Nephron (organoid): ENCODE measurements around the gene TOPBP1.
A peak's percentile ranks its signal among the peaks of the same experiment; 100 is the strongest.

Experiments
- H3K27ac Mint-ChIP-seq, 3 experiments: 2 replicates each; pipeline ENCODE4 v1.8.0; 2020; ENCODE audit warnings: mixed read lengths in 3 of 3, mild to moderate bottlenecking in 2 of 3, moderate library complexity in 1 of 3
- H3K27me3 Mint-ChIP-seq: 2 replicates; pipeline ENCODE4 v1.8.0; 2021; ENCODE audit warnings: low read depth, mild to moderate bottlenecking, moderate library complexity, mixed read lengths
- H3K36me3 Mint-ChIP-seq: 2 replicates; pipeline ENCODE4 v1.8.0; 2020; ENCODE audit warnings: low read depth, mixed read lengths
- H3K4me1 Mint-ChIP-seq: 2 replicates; pipeline ENCODE4 v1.8.0; 2020; ENCODE audit warnings: mixed read lengths
- H3K4me3 Mint-ChIP-seq, 3 experiments: 2 replicates each; pipeline ENCODE4 v1.8.0; 2020; ENCODE audit warnings: mild to moderate bottlenecking in 3 of 3, mixed read lengths in 3 of 3, moderate library complexity in 2 of 3
- H3K9me3 Mint-ChIP-seq: 2 replicates; pipeline ENCODE4 v1.8.0; 2020; ENCODE audit warnings: mixed read lengths
- TF ChIP-seq, protein P1 (sequence below), 3 experiments: fragments of 200-600 bp; sonication (generic); IDR thresholded peaks; one replicate each; pipeline ENCODE4 v1.5.0; 2021; ENCODE audit warnings: antibody characterized with exemption in 3 of 3; ENCODE audit not compliant: unreplicated experiment in 3 of 3

Gene TOPBP1

DNA sequence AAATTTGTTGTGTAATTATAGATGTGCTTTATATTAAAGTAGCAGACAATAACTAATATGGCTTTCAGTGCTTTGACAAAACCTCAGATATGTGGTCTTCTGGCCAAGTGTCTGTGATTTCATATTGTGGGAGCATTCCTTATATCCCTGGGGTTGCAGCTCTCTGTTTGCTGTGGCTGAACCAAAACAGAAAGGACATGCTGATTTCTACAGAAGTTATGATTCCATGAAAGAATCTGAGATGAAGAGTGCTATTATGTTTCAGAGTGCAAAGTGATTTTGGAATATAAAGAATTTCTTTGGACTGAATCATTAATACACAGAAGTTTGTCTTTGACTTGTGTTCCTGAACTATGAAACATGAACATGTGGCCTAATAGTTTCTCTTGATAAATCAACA, 51.7 kb downstream of the TOPBP1 start:
- no peaks in the 10 kb centered on the region for H3K27me3 Mint-ChIP-seq
- peaks cover 55% of the 10 kb centered on the region for H3K36me3 Mint-ChIP-seq
- H3K9me3 Mint-ChIP-seq, result no peaks in the 10 kb centered on the region
- no peak overlapping the region for H3K4me3 Mint-ChIP-seq
- TF ChIP-seq, protein P1, sequence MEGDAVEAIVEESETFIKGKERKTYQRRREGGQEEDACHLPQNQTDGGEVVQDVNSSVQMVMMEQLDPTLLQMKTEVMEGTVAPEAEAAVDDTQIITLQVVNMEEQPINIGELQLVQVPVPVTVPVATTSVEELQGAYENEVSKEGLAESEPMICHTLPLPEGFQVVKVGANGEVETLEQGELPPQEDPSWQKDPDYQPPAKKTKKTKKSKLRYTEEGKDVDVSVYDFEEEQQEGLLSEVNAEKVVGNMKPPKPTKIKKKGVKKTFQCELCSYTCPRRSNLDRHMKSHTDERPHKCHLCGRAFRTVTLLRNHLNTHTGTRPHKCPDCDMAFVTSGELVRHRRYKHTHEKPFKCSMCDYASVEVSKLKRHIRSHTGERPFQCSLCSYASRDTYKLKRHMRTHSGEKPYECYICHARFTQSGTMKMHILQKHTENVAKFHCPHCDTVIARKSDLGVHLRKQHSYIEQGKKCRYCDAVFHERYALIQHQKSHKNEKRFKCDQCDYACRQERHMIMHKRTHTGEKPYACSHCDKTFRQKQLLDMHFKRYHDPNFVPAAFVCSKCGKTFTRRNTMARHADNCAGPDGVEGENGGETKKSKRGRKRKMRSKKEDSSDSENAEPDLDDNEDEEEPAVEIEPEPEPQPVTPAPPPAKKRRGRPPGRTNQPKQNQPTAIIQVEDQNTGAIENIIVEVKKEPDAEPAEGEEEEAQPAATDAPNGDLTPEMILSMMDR (IDR thresholded peaks at IDR 0.05; ENCODE audit: unreplicated experiment in 3 of 3), result no peak
- no peaks in the 10 kb centered on the region for H3K4me1 Mint-ChIP-seq
- H3K27ac Mint-ChIP-seq, result no peak overlapping the region

DNA sequence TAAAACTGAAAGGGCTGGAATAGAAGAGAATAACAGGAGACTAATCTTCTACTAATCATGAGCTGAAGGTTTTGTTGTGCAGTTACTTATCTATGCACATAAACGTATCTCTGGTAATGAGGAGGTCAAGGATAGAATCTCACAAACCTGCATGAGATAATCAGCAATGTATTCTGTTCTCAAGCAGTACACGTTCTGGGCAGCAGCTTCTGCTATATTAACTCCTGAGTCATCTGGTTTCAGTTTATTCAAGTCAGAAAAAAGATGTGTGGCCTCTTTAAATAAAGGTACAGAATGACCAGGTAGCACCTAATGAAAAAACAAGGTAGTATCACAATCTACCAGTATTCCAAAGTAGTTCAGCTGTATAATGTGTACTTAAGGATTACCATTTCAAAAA, 53.4 kb downstream of the TOPBP1 start:
- Mint-ChIP-seq H3K27me3 (no peaks in the 10 kb centered on the region), H3K9me3 (no peaks in the 10 kb centered on the region), H3K4me3 (no peak overlapping the region), H3K4me1 (no peaks in the 10 kb centered on the region), H3K27ac (no peak overlapping the region), H3K36me3 (peaks cover 54% of the 10 kb centered on the region)
- TF ChIP-seq, protein P1 (IDR thresholded peaks at IDR 0.05; ENCODE audit: unreplicated experiment in 3 of 3), result no peak

DNA sequence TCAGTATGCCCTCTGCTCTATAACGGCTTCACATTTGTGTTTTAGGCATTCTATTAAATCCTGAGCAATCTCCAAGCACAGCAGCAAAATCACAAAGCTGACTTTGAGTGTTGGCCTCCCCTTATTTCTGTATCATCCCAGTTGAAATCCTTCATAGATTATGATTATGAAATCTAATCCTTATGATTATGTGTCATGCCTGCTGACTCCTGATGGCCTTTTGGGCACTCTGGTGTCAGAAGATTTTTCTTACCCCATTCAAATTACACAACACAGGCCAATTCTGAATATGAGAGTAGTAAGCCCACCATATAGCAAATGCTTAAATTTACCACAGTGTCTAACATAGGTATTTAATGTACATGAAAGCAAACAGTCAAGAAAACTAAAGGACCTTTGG, 53.9 kb downstream of the TOPBP1 start:
- H3K4me1 Mint-ChIP-seq, result no peaks in the 10 kb centered on the region

DNA sequence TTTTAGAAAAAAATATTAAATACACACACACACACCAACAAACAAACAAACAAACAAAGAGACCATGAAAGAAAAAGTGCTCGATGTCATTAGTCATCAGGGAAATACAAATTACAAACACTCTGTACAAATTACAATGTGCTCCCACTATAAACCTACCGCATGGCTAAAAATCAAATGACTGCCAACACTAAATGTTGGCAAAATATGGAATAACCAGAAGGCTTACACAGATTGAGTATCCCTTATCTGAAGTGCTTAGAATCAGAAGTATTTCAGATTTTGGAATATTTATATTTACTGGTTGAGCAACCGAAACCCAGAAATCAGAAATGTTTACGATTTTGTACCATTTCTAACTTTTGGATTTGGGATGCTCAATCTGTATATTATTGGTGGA, 54.8 kb downstream of the TOPBP1 start:
- Mint-ChIP-seq H3K4me1 (no peaks in the 10 kb centered on the region), H3K27me3 (no peaks in the 10 kb centered on the region), H3K36me3 (peaks cover 55% of the 10 kb centered on the region), H3K27ac (no peak overlapping the region), H3K9me3 (no peaks in the 10 kb centered on the region), H3K4me3 (no peak overlapping the region)
- TF ChIP-seq, protein P1 (IDR thresholded peaks at IDR 0.05; ENCODE audit: unreplicated experiment in 3 of 3), result no peak

More for the DNA sequence above, 53.9 kb downstream of the TOPBP1 start:
- Mint-ChIP-seq H3K4me3 (no peak overlapping the region), H3K9me3 (no peaks in the 10 kb centered on the region), H3K27me3 (no peaks in the 10 kb centered on the region), H3K36me3 (peaks cover 54% of the 10 kb centered on the region), H3K27ac (no peak overlapping the region)
- TF ChIP-seq, protein P1 (IDR thresholded peaks at IDR 0.05; ENCODE audit: unreplicated experiment in 3 of 3), result no peak

DNA sequence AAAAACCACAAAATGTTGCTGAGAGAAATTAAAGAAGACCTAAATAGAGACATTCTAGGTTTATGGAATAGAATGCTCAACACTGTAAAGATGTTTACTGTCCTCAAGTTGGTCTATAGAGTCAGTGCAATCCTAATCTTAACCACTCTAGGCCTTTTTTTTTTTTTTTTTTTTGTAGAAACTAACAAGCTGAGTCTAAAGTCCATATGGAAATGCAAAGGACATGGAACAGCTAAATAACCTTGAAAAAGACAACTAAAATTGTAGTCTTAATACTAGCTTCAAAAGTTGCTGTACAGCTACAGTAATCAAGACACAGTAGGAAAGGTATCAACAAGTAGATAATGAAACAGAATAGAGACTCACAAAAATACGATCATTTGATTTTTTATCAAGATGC, 55.4 kb downstream of the TOPBP1 start:
- peaks cover 59% of the 10 kb centered on the region for H3K36me3 Mint-ChIP-seq
- no peaks in the 10 kb centered on the region for H3K9me3 Mint-ChIP-seq
- TF ChIP-seq, protein P1 (IDR thresholded peaks at IDR 0.05; ENCODE audit: unreplicated experiment in 3 of 3), result no peak
- H3K4me1 Mint-ChIP-seq, result no peaks in the 10 kb centered on the region
- no peaks in the 10 kb centered on the region for H3K27me3 Mint-ChIP-seq
- peak overlapping the region in 1 of 3 experiments; percentile 30 for H3K27ac Mint-ChIP-seq
- no peak overlapping the region for H3K4me3 Mint-ChIP-seq

DNA sequence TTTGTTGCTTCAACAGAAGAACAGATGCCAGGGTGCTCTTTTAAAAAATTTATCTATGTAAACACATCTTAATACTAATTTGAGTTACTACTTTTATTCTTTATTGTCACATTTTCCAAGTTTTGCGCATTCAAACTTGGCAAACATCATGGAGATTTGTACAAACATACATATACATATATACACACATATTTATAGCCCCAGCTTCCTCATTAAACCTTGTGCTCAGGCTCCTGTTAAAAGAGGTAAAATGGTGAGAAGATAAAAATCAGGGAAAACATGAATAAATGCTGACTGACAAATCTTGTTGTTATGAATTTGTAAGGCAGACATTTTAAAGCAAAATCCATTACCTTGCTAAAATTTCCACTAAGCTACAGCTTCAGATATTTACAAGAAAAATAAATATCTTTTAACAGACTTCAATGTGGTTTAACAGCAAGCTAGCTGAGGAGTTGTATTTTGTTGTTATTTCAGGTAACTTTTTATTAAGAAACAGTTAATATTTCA, 61.1 kb downstream of the TOPBP1 start:
- Mint-ChIP-seq H3K4me3 (no peak overlapping the region), H3K36me3 (peaks cover 25% of the 10 kb centered on the region), H3K27me3 (no peaks in the 10 kb centered on the region), H3K27ac (no peak overlapping the region), H3K4me1 (no peaks in the 10 kb centered on the region), H3K9me3 (no peaks in the 10 kb centered on the region)
- TF ChIP-seq, protein P1 (IDR thresholded peaks at IDR 0.05; ENCODE audit: unreplicated experiment in 3 of 3), result no peak
